Panc1 (cell line): ENCODE data around the gene VWDE.

Source experiments
- CTCF ChIP-seq: fragments of 450-650 bp; IDR thresholded peaks from 2 replicates; pipeline ENCODE4 v1.5.1; 2017; ENCODE audit warnings: mild to moderate bottlenecking
- POLR2AphosphoS5 ChIP-seq: IDR thresholded peaks from 2 replicates; pipeline ENCODE4 v1.6.1; 2012; ENCODE audit warnings: mild to moderate bottlenecking, low read depth, low read length, moderate library complexity
- REST ChIP-seq, 2 experiments: IDR thresholded peaks; 2 replicates each; pipeline ENCODE4 v1.6.1; 2011 to 2012; ENCODE audit warnings: low read depth in 2 of 2, control low read depth in 1 of 2, low read length in 1 of 2, mild to moderate bottlenecking in 1 of 2, moderate library complexity in 1 of 2; ENCODE audit not compliant: insufficient read depth in 1 of 2
- SIN3A ChIP-seq: IDR thresholded peaks from 2 replicates; pipeline ENCODE4 v1.6.1; 2012; ENCODE audit warnings: low read depth, mild to moderate bottlenecking, low read length, moderate library complexity, borderline replicate concordance; ENCODE audit not compliant: insufficient read depth
- TCF7L2 ChIP-seq: IDR thresholded peaks from 2 replicates; pipeline ENCODE4 v1.6.1; 2011; ENCODE audit warnings: mild to moderate bottlenecking, low read depth, low read length, inconsistent platforms

DNA sequence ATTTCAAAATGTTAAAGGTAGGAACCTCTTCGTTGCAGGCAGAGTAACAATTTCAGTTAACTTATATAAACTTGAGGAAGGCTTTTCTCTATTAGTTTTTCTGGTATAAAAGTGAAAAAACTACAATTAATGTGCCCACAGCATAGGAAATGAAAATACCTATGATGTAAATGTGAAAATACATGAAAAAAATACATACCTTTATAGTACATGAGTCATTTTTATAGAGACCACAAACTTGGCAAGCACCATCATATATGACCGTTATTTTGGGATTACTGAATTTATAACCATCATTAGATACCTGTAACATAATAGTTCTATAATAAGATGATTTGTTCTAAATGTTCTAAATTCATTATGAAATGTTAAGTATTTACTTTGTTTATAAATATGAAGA is 42.7 kb downstream of the VWDE start:
- TF ChIP-seq CTCF (no peak), SIN3A (no peak), POLR2AphosphoS5 (no peak), TCF7L2 (no peak), REST (IDR thresholded peaks at IDR 0.05; ENCODE audit: insufficient read depth in 1 of 2, low read depth in 2 of 2, low read length in 1 of 2) (no peak)
